NCI-H1417 treated with DMSO at 0.1 percent for 48 hours (cell line): Measurements from ENCODE around the gene PPP2R5E.
"Not testable (repeated sequence)": the region's sequence is repeated elsewhere in the genome, so short reads cannot be mapped to it uniquely, and the experiment has no call there.

Experiments
- DNase-seq: peaks from one replicate; lab custom pipeline; 2025; lab: John Stamatoyannopoulos, UW

Gene PPP2R5E

GRCh38 chr14:63543000-63543825 lies at the start of gene PPP2R5E:
TSS of gene PPP2R5E (minus strand) at chr14:63543377. CDS start at chr14:63539685, 3,692 bp downstream.
- DNase-seq, result peak; percentile 86

- DNase-seq, result not testable (repeated sequence)
Measured at GRCh38 chr14:63583046-63583445, 39.9 kb upstream of the PPP2R5E start.

- no peak for DNase-seq
Measured at GRCh38 chr14:63581491-63581890, 38.3 kb upstream of the PPP2R5E start.

GRCh38 chr14:63578300-63578699 lies 35.1 kb upstream of the PPP2R5E start:
- no peak for DNase-seq

GRCh38 chr14:63573581-63573980 lies 30.4 kb upstream of the PPP2R5E start:
- no peak for DNase-seq

GRCh38 chr14:63565448-63565847 lies 22.3 kb upstream of the PPP2R5E start:
- DNase-seq, result no peak

- no peak for DNase-seq
Measured at GRCh38 chr14:63564318-63564717, 21.1 kb upstream of the PPP2R5E start.

GRCh38 chr14:63563370-63564026 lies 20.3 kb upstream of the PPP2R5E start:
- no peak for DNase-seq

GRCh38 chr14:63562405-63562804 lies 19.2 kb upstream of the PPP2R5E start:
- no peak for DNase-seq

GRCh38 chr14:63555572-63555971 lies 12.4 kb upstream of the PPP2R5E start:
- no peak for DNase-seq

- DNase-seq, result no peak
Measured at GRCh38 chr14:63551332-63551731, 8.2 kb upstream of the PPP2R5E start.

GRCh38 chr14:63547798-63548335 lies 4.7 kb upstream of the PPP2R5E start:
- DNase-seq, result no peak

- DNase-seq, result no peak
Measured at GRCh38 chr14:63545431-63545830, 2.3 kb upstream of the PPP2R5E start.

GRCh38 chr14:63544591-63545299 lies 1.6 kb upstream of the PPP2R5E start:
- no peak for DNase-seq

GRCh38 chr14:63543826-63544406 lies 739 bp upstream of the PPP2R5E start:
- no peak for DNase-seq

GRCh38 chr14:63542231-63542999 lies 762 bp downstream of the PPP2R5E start:
- DNase-seq, result no peak

- DNase-seq, result no peak
Measured at GRCh38 chr14:63535918-63536317, 7.3 kb downstream of the PPP2R5E start.

GRCh38 chr14:63533474-63533873 lies 9.7 kb downstream of the PPP2R5E start:
- DNase-seq, result no peak

GRCh38 chr14:63524537-63525155 lies 18.5 kb downstream of the PPP2R5E start:
- no peak for DNase-seq

GRCh38 chr14:63523735-63524426 lies 19.3 kb downstream of the PPP2R5E start:
- DNase-seq, result no peak
